Transverse colon (tissue), 4 donors: Measurements from ENCODE around the gene TECPR2. TPM values are rescaled to one million over a fixed set of nuclear protein-coding genes. Genes with fewer than 3 reads are reported as not detected.
"Not testable (repeated sequence)": the region's sequence is repeated elsewhere in the genome, so short reads cannot be mapped to it uniquely, and the experiment has no call there.

Source experiments
- DNase-seq: peaks from one replicate; pipeline ENCODE4 v3.0.0-alpha.2; 2019
- H3K27ac ChIP-seq, 4 donors: fragments of 200-600 bp; sonication (generic); 2 replicates each; pipeline ENCODE4 v1.5.1; 2016 to 2018; ENCODE audit warnings: inconsistent platforms in 4 of 4
- H3K27me3 ChIP-seq: fragments of 200-600 bp; sonication (generic); 2 replicates; pipeline ENCODE4 v1.5.1; 2017; ENCODE audit warnings: inconsistent platforms
- H3K36me3 ChIP-seq, 4 donors: fragments of 200-600 bp; sonication (generic); 2 replicates each; pipeline ENCODE4 v1.5.1; 2017 to 2019; ENCODE audit warnings: inconsistent platforms in 4 of 4
- H3K4me1 ChIP-seq, 4 donors: fragments of 200-600 bp; sonication (generic); 2 replicates each; pipeline ENCODE4 v1.5.1; 2017 to 2020; ENCODE audit warnings: inconsistent platforms in 4 of 4
- H3K4me3 ChIP-seq, 4 donors: fragments of 200-600 bp; sonication (generic); 1 replicate in 1 of 4; 2 replicates in 3 of 4; pipeline versions ENCODE4 v1.5.1 to v1.6.1; 2017 to 2019; ENCODE audit warnings: inconsistent platforms in 4 of 4
- H3K9me3 ChIP-seq, 2 donors: fragments of 200-600 bp; sonication (generic); 2 replicates each; pipeline ENCODE4 v1.5.1; 2017 to 2019; ENCODE audit warnings: inconsistent platforms in 2 of 2
- EP300 ChIP-seq: sonication (generic); formaldehyde crosslinking; IDR thresholded peaks from one replicate; pipeline ENCODE4 v1.6.1; 2017; ENCODE audit warnings: antibody characterized with exemption, low read depth
- POLR2A ChIP-seq: fragments of 450-650 bp; IDR thresholded peaks from one replicate; pipeline ENCODE4 v1.6.1; 2016; ENCODE audit warnings: antibody characterized with exemption, mild to moderate bottlenecking, moderate library complexity
- POLR2AphosphoS5 ChIP-seq, 3 donors: sonication (generic); formaldehyde crosslinking; IDR thresholded peaks; one replicate each; pipeline ENCODE4 v1.6.1; 2016; ENCODE audit warnings: antibody characterized with exemption in 3 of 3
- WGBS, 2 donors: methylation state at CpG; one replicate each; pipeline ENCODE4 v1.1.5; 2018; ENCODE audit warnings: low coverage in 1 of 2; 5-methylcytosine and 5-hydroxymethylcytosine counted together
- in situ Hi-C, 4 donors: fragments of 200-750 bp; cut with MboI; loops; one replicate each; pipeline versions ENCODE4 v1.15.0 to v1.15.1; 2017; ENCODE audit warnings: low sequenced_read_pairs in 3 of 4, low pct_ligation_motif_present in 1 of 4, low pct_unique_long_range_greater_than_20kb in 1 of 4
- intact Hi-C: fragments of 100-400 bp; cut with DNase I; formaldehyde crosslinking; loops from one replicate; pipeline ENCODE4 v1.15.1; 2023; ENCODE audit warnings: low total_unique reads
- total RNA-seq, 4 donors: library from RNA; depleted of rRNA; stranded (reverse); fragments of >200 nt; gene quantifications; one replicate each; pipeline ENCODE4 v1.1.0, GENCODE V29; 2016
- TF ChIP-seq, protein P1 (sequence below), 5 experiments: fragments of 200-600 bp in 3 of 5; fragments of 450-650 bp in 2 of 5; sonication (generic) in 3 of 5; IDR thresholded peaks; 1 replicate in 2 of 5; 2 replicates in 3 of 5; pipeline ENCODE4 v1.5.1; 2016 to 2017; ENCODE audit warnings: antibody characterized with exemption in 5 of 5, inconsistent platforms in 3 of 5, mild to moderate bottlenecking in 2 of 5, moderate library complexity in 1 of 5

Gene TECPR2
- total RNA-seq, 4 donors from 2014 or later, result 12.6 to 47.4 (median 17.9) TPM

DNA sequence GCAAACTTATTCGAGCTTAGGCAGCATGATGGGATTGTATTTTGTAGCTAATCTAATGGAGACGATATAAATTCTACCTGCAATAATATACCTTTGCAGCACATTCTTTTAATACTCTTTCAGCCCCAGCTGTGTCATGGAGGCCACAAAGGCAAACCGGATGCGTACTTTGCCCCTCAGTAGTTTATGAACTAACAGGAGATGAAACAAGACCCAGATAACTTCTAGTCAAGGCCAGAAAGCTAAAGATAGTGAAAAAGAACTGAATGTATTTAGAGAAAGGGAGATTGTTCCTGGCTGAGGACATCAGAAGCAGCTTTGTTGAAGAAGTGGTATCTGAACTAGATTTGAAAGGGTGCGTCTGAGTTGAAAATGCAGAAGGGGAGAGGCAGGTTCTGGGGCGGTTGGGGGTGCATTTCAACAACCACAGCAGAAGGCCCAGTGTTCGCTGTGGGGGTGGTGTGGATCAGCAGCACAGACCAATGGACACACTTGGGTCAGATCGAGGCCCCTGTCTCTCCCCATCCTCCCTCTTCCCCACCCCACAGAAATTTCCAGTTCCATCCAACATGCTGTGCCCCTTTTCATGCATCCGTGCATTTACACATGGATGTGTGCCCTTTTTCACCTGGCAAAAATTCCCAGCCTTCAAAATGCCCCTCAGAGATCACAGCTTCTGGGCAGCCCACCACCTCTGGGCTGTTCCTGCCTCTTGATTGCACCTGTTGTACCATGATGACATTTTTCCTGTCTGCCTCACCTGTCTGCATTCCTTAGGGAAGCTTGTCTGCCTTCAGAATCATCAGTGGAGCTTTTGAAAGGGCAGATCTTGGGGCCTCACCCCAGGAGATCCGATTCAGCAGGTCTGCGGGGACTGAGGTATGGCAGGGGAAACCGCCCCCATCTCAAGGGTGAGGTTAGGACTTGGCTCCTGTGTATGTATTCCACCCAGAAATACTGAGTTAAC, 41.0 kb upstream of the TECPR2 start:
- DNase-seq, result no peak
- in situ Hi-C loops, result loop anchor here in 1 of 4 donors (25.0 kb wide), 3 partner anchors 259 to 609 kb away; partner anchors contain the start of gene DYNC1H1
- no peaks in the 10 kb centered on the region for H3K36me3 ChIP-seq
- H3K4me3 ChIP-seq, result no peak overlapping the region
- TF ChIP-seq POLR2A (no peak), EP300 (no peak), POLR2AphosphoS5 (IDR thresholded peaks at IDR 0.05) (no peak)
- TF ChIP-seq, protein P1, sequence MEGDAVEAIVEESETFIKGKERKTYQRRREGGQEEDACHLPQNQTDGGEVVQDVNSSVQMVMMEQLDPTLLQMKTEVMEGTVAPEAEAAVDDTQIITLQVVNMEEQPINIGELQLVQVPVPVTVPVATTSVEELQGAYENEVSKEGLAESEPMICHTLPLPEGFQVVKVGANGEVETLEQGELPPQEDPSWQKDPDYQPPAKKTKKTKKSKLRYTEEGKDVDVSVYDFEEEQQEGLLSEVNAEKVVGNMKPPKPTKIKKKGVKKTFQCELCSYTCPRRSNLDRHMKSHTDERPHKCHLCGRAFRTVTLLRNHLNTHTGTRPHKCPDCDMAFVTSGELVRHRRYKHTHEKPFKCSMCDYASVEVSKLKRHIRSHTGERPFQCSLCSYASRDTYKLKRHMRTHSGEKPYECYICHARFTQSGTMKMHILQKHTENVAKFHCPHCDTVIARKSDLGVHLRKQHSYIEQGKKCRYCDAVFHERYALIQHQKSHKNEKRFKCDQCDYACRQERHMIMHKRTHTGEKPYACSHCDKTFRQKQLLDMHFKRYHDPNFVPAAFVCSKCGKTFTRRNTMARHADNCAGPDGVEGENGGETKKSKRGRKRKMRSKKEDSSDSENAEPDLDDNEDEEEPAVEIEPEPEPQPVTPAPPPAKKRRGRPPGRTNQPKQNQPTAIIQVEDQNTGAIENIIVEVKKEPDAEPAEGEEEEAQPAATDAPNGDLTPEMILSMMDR (IDR thresholded peaks at IDR 0.05), result no peak
- H3K4me1 ChIP-seq, result peaks cover 12 to 36% (median 26%) of the 10 kb centered on the region in 4 donors
- no peaks in the 10 kb centered on the region for H3K9me3 ChIP-seq
- no peaks in the 10 kb centered on the region for H3K27me3 ChIP-seq
- no peak overlapping the region for H3K27ac ChIP-seq
- intact Hi-C loops, result no loop called here
- WGBS, 2 donors, result 65 to 86% methylated on average over 2 to 12 of the region's 12 CpGs

GRCh38 chr14:102323102-102323501, 39.6 kb upstream of the TECPR2 start:
- 24% methylated on average over 8 of the region's 8 CpGs; no CpG with 5 or more reads in 1 of the 2 donors for whole genome bisulfite sequencing, 2 donors
- Histone ChIP-seq H3K4me3 (no peak overlapping the region), H3K27ac (peak overlapping the region in 2 of 4 donors; percentile 7 to 15), H3K36me3 (no peaks in the 10 kb centered on the region), H3K4me1 (peaks cover 12 to 31% (median 21%) of the 10 kb centered on the region in 4 donors), H3K27me3 (no peaks in the 10 kb centered on the region), H3K9me3 (no peaks in the 10 kb centered on the region)
- peak; percentile 56 for DNase-seq
- TF ChIP-seq EP300 (no peak), POLR2A (no peak), POLR2AphosphoS5 (IDR thresholded peaks at IDR 0.05) (no peak)
- TF ChIP-seq, protein P1 (IDR thresholded peaks at IDR 0.05), result peak; percentile 35 to 52 (median 46)
- in situ Hi-C loops, result loop anchor here in 1 of 4 donors (25.0 kb wide), 3 partner anchors 261 to 611 kb away; partner anchors contain the start of gene DYNC1H1
- intact Hi-C loops, result no loop called here

DNA sequence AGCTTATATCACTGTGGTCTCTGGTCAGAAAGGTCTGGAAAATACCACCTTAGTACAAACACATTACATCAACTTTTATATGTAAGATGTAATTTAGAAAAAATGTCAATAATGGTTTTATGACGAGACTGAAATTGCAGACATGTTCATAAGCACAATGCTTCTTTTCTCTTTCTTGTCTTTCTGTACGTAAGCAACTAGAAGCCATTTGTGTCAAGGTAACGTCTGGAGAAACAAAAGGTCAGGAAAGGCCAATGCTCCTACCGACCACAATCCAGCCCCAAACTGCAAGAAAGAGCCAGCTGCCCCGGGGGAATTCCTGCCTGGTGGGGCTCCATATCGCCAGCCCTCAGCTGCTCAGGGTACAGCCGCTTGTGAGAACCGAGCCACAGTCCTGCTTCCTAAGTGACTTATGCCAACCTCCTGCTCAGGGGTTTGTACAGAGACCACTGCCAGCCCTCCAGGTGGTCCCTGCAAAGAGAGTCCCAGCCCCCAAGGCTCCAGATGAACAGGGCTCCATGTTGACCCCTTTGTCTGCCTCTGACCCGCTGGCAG, 36.9 kb upstream of the TECPR2 start:
- Histone ChIP-seq H3K27ac (no peak overlapping the region), H3K9me3 (no peaks in the 10 kb centered on the region), H3K4me1 (peaks cover under 1 to 11% (median 6%) of the 10 kb centered on the region in 4 donors), H3K36me3 (no peaks in the 10 kb centered on the region), H3K4me3 (no peak overlapping the region), H3K27me3 (no peaks in the 10 kb centered on the region)
- intact Hi-C loops (no loop called here), in situ Hi-C loops (no loop called here)
- no peak for DNase-seq
- TF ChIP-seq, protein P1 (IDR thresholded peaks at IDR 0.05), result no peak
- TF ChIP-seq POLR2A (no peak), EP300 (no peak), POLR2AphosphoS5 (IDR thresholded peaks at IDR 0.05) (no peak)
- 34 to 58% methylated on average over 5 to 9 of the region's 9 CpGs for WGBS, 2 donors

GRCh38 chr14:102326583-102326982, 36.2 kb upstream of the TECPR2 start:
- in situ Hi-C loops, result no loop called here

GRCh38 chr14:102329381-102329780, 33.4 kb upstream of the TECPR2 start:
- H3K27me3 ChIP-seq, in situ Hi-C loops, H3K27ac ChIP-seq, H3K36me3 ChIP-seq, intact Hi-C loops, H3K4me3 ChIP-seq, DNase-seq, H3K4me1 ChIP-seq, H3K9me3 ChIP-seq: not testable (repeated sequence)
- WGBS, 2 donors, result 73 to 96% methylated on average over 5 to 6 of the region's 6 CpGs

More at GRCh38 chr14:102326583-102326982, 36.2 kb upstream of the TECPR2 start:
- DNase-seq, result no peak
- no peaks in the 10 kb centered on the region for H3K9me3 ChIP-seq
- H3K4me1 ChIP-seq, result peaks cover 0 to 6% (median 2%) of the 10 kb centered on the region in 4 donors
- H3K27ac ChIP-seq, result no peak overlapping the region
- no peaks in the 10 kb centered on the region for H3K27me3 ChIP-seq
- 93 to 100% methylated on average over 6 to 14 of the region's 14 CpGs for WGBS, 2 donors
- no peak overlapping the region for H3K4me3 ChIP-seq
- H3K36me3 ChIP-seq, result no peaks in the 10 kb centered on the region
- TF ChIP-seq, protein P1 (IDR thresholded peaks at IDR 0.05), result no peak
- no peak for TF ChIP-seq POLR2A
- no peak for TF ChIP-seq POLR2AphosphoS5 (IDR thresholded peaks at IDR 0.05)
- no peak for TF ChIP-seq EP300
- intact Hi-C loops, result no loop called here
